Mucosa of descending colon (tissue), 3 donors: ENCODE data around the gene NTM. TPM values are rescaled to one million over a fixed set of nuclear protein-coding genes. Genes with fewer than 3 reads are reported as not detected.

Source experiments
- ATAC-seq: fragments of 200-7000 bp; cut with Tn5 transposase; one replicate; pipeline ENCODE4 v1.9.1; 2020; ENCODE audit warnings: mild to moderate bottlenecking, moderate library complexity
- DNase-seq, 3 donors: peaks; one replicate each; pipeline ENCODE4 v3.0.0-alpha.2; 2020
- H3K36me3 ChIP-seq: fragments of 200-600 bp; one replicate; pipeline ENCODE4 v1.8.0; 2021; ENCODE audit warnings: low read depth, mild to moderate bottlenecking
- H3K4me1 ChIP-seq: fragments of 200-600 bp; one replicate; pipeline ENCODE4 v1.8.0; 2021; ENCODE audit warnings: low read depth, mild to moderate bottlenecking
- H3K4me3 ChIP-seq: fragments of 200-600 bp; one replicate; pipeline ENCODE4 v1.8.0; 2021; ENCODE audit warnings: mild to moderate bottlenecking
- H3K9me3 ChIP-seq: fragments of 200-600 bp; one replicate; pipeline ENCODE4 v1.8.0; 2021; ENCODE audit warnings: mild to moderate bottlenecking
- CTCF ChIP-seq: fragments of 200-600 bp; IDR thresholded peaks from one replicate; pipeline ENCODE4 v1.8.0; 2022; ENCODE audit warnings: antibody characterized with exemption, mild to moderate bottlenecking
- intact Hi-C, 2 donors: fragments of 100-400 bp; cut with DNase I in 1 of 2; cut with micrococcal nuclease in 1 of 2; formaldehyde crosslinking; loops; one replicate each; pipeline versions ENCODE4 v1.11.0 to v1.11.1; 2022; cut with DNase I, micrococcal nuclease
- total RNA-seq, 3 donors: library from RNA; stranded (reverse); fragmentation: NEBNext Ultra II Directional in 2 of 3; extraction: Animal tissue kit (Norgen Biotek cat#: 25700) in 2 of 3; gene quantifications; one replicate each; pipeline versions ENCODE4 v1.2.1 to v1.2.4, GENCODE V29; 2021 to 2023
- donor health status: DM: no; HTN: no; CAD: no; lungs with moderate emphysema.
- donor health status: DM: no; HTN: no; CAD: no.
- donor health status: DM: no; HTN: yes; CAD: no.

The NTM gene
- total RNA-seq, 3 donors from 2014 or later, result 0.64 to 7.7 (median 1.2) TPM

- Histone ChIP-seq H3K36me3 (no peaks in the 10 kb centered on the region), H3K9me3 (no peaks in the 10 kb centered on the region), H3K4me3 (no peak overlapping the region), H3K4me1 (no peaks in the 10 kb centered on the region)
- intact Hi-C loops, result no loop called here
- TF ChIP-seq CTCF, result no peak
- ATAC-seq, result no peak
- no peak for DNase-seq
These were observed 572.9 kb downstream of the NTM start for GRCh38 chr11:131943295-131943694.

- H3K9me3 ChIP-seq, result no peaks in the 10 kb centered on the region
- no peak for ATAC-seq
- H3K4me3 ChIP-seq, result no peak overlapping the region
- DNase-seq, result no peak
- H3K36me3 ChIP-seq, result no peaks in the 10 kb centered on the region
- no peaks in the 10 kb centered on the region for H3K4me1 ChIP-seq
- intact Hi-C loops, result no loop called here
- TF ChIP-seq CTCF, result no peak
These were observed 574.3 kb downstream of the NTM start for GRCh38 chr11:131944736-131945135.

GRCh38 chr11:131945706-131946105 lies 575.3 kb downstream of the NTM start:
- H3K36me3 ChIP-seq, result no peaks in the 10 kb centered on the region
- H3K9me3 ChIP-seq, result no peaks in the 10 kb centered on the region
- no peak for TF ChIP-seq CTCF
- DNase-seq (no peak), ATAC-seq (no peak)
- no peak overlapping the region for H3K4me3 ChIP-seq
- intact Hi-C loops, result no loop called here
- H3K4me1 ChIP-seq, result no peaks in the 10 kb centered on the region

- TF ChIP-seq CTCF, result no peak
- intact Hi-C loops, result no loop called here
- no peak for DNase-seq
- Histone ChIP-seq H3K4me3 (no peak overlapping the region), H3K9me3 (no peaks in the 10 kb centered on the region), H3K4me1 (no peaks in the 10 kb centered on the region), H3K36me3 (no peaks in the 10 kb centered on the region)
- no peak for ATAC-seq
These were observed 577.1 kb downstream of the NTM start for GRCh38 chr11:131947511-131947910.

- Histone ChIP-seq H3K9me3 (no peaks in the 10 kb centered on the region), H3K36me3 (no peaks in the 10 kb centered on the region), H3K4me3 (no peak overlapping the region), H3K4me1 (no peaks in the 10 kb centered on the region)
- ATAC-seq, result no peak
- intact Hi-C loops, result no loop called here
- TF ChIP-seq CTCF, result no peak
- DNase-seq, result no peak
These were observed 580.7 kb downstream of the NTM start for GRCh38 chr11:131951121-131951520.

- ATAC-seq (no peak), DNase-seq (no peak)
- Histone ChIP-seq H3K36me3 (no peaks in the 10 kb centered on the region), H3K4me1 (no peaks in the 10 kb centered on the region), H3K9me3 (no peaks in the 10 kb centered on the region), H3K4me3 (no peak overlapping the region)
- TF ChIP-seq CTCF, result no peak
- intact Hi-C loops, result no loop called here
These were observed 583.7 kb downstream of the NTM start for GRCh38 chr11:131954146-131954545.
